PC-3 (cell line): ENCODE data around the gene PCDH8. TPM values are rescaled to one million over a fixed set of nuclear protein-coding genes. Genes with fewer than 3 reads are reported as not detected.

Source experiments
- ATAC-seq: fragments of 200-7000 bp; cut with Tn5 transposase; 2 replicates; pipeline ENCODE4 v1.9.1; 2020; ENCODE audit warnings: mild to moderate bottlenecking, moderate library complexity
- BruUV-seq: library from RNA; stranded (reverse); fragments of 400-500 nt; replicated peaks from 2 replicates; lab custom pipeline; 2021; lab: Mats Ljungman, UMichigan
- CTCF ChIA-PET: fragments of 300-600 bp; sonication (Branson Sonifier 250); formaldehyde crosslinking; loops from one replicate; lab custom pipeline; 2022; ENCODE audit warnings: antibody characterized with exemption; lab: Charles Lee
- POLR2A ChIA-PET: fragments of 300-600 bp; sonication (Branson Sonifier 250); formaldehyde crosslinking; loops from one replicate; lab custom pipeline; 2022; ENCODE audit warnings: antibody characterized with exemption; ENCODE audit not compliant: unreplicated experiment; lab: Charles Lee
- DNase-seq: peaks from one replicate; pipeline ENCODE4 v3.0.0-alpha.2; 2015
- H2AFZ ChIP-seq: fragments of 300-600 bp; sonication (generic); 2 replicates; pipeline ENCODE4 v1.6.0; 2016; ENCODE audit warnings: antibody characterized with exemption, low read length
- H3F3A ChIP-seq: fragments of 300-600 bp; sonication (generic); one replicate; pipeline ENCODE4 v1.6.0; 2017; ENCODE audit warnings: antibody characterized with exemption, low read length, control low read depth, mild to moderate bottlenecking; ENCODE audit not compliant: unreplicated experiment
- H3K27ac ChIP-seq: fragments of 300-600 bp; sonication (generic); 2 replicates; pipeline ENCODE4 v1.5.1; 2016; ENCODE audit warnings: mild to moderate bottlenecking, low read length
- H3K27me3 ChIP-seq: fragments of 300-600 bp; sonication (generic); 2 replicates; pipeline ENCODE4 v1.6.1; 2016; ENCODE audit warnings: low read length, mixed read lengths
- H3K36me3 ChIP-seq: fragments of 300-600 bp; sonication (generic); 2 replicates; pipeline ENCODE4 v1.6.1; 2016; ENCODE audit warnings: low read depth, mixed run types, low read length, mixed read lengths
- H3K4me1 ChIP-seq: fragments of 300-600 bp; sonication (generic); 2 replicates; pipeline ENCODE4 v1.5.1; 2016; ENCODE audit warnings: low read length; ENCODE audit not compliant: insufficient read depth
- H3K4me2 ChIP-seq: fragments of 300-600 bp; sonication (generic); 2 replicates; pipeline ENCODE4 v1.6.0; 2016; ENCODE audit warnings: low read length
- H3K4me3 ChIP-seq: fragments of 300-600 bp; sonication (generic); 2 replicates; pipeline ENCODE4 v1.5.1; 2016; ENCODE audit warnings: mild to moderate bottlenecking, low read length, mixed read lengths
- H3K79me2 ChIP-seq: fragments of 300-600 bp; sonication (generic); 2 replicates; pipeline ENCODE4 v1.6.1; 2017; ENCODE audit warnings: low read length, mixed read lengths
- H3K9ac ChIP-seq: fragments of 300-600 bp; sonication (generic); 2 replicates; pipeline ENCODE4 v1.6.0; 2016; ENCODE audit warnings: mild to moderate bottlenecking, low read length
- H3K9me2 ChIP-seq: fragments of 300-600 bp; sonication (generic); replicated peaks from 2 replicates; pipeline ENCODE4 v1.6.1; 2016; ENCODE audit warnings: mixed run types, low read length, mixed read lengths
- H3K9me3 ChIP-seq: fragments of 300-600 bp; sonication (generic); 2 replicates; pipeline ENCODE4 v1.6.1; 2016; ENCODE audit warnings: low read length, mixed read lengths
- H4K20me1 ChIP-seq: fragments of 300-600 bp; sonication (generic); 2 replicates; pipeline ENCODE4 v1.6.1; 2016; ENCODE audit warnings: low read length, mixed read lengths
- CTCF ChIP-seq: fragments of 300-600 bp; sonication (generic); conservative IDR thresholded peaks from 2 replicates; pipeline ENCODE4 v1.5.1; 2017; ENCODE audit warnings: antibody characterized with exemption, low read depth, mild to moderate bottlenecking, low read length
- EZH2 ChIP-seq: fragments of 300-600 bp; sonication (generic); IDR thresholded peaks from one replicate; pipeline ENCODE4 v1.6.1; 2017; ENCODE audit warnings: antibody characterized with exemption, mild to moderate bottlenecking, low read length; ENCODE audit not compliant: unreplicated experiment
- EZH2phosphoT487 ChIP-seq: fragments of 300-600 bp; sonication (generic); IDR thresholded peaks from 2 replicates; pipeline ENCODE4 v1.6.1; 2018; ENCODE audit warnings: mild to moderate bottlenecking, antibody characterized with exemption, low read length, borderline replicate concordance
- intact Hi-C: fragments of 100-400 bp; cut with micrococcal nuclease; formaldehyde crosslinking; loops from 2 replicates; pipeline ENCODE4 v1.9.0; 2023
- microRNA-seq: library from miRNA; unstranded; fragments of <30 nt; microRNA quantifications from one replicate; pipeline ENCODE4 v1.1.0, GENCODE V29; 2020; ENCODE audit not compliant: unreplicated experiment
- total RNA-seq: library from RNA; depleted of rRNA; stranded (reverse); fragments of >200 nt; gene quantifications from 2 replicates; pipeline ENCODE4 v1.2.3, GENCODE V29; 2014; rRNA removed

Gene PCDH8
- total RNA-seq, 1 experiment from 2014 or later: not detected

DNA sequence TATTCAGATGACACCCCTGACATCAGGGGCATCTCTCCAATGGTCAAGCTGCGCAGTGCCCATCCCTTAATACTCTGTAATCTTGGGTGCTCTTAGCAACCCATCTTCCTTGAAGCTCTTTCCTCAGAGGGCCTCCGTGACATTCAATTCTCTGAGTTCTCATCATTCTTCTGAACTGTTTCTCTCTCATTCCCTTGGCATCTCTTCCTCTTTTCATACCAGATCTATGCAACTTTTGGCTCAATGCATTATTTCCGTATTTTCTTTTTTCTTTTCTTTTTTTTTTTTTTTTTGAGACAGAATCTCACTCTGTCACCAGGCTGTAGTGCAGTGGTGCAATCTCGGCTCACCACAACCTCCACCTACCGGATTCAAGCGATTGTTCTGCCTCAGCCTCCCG lies 53.9 kb downstream of the PCDH8 start:
- Histone ChIP-seq H3K9me3 (no peaks in the 10 kb centered on the region), H3F3A (no peaks in the 10 kb centered on the region), H3K4me3 (no peak overlapping the region), H3K27me3 (peaks cover 23% of the 10 kb centered on the region; the same call in 1 of the 2 replicates), H3K9ac (no peak overlapping the region), H3K27ac (no peak overlapping the region), H2AFZ (no peak overlapping the region), H4K20me1 (no peaks in the 10 kb centered on the region), H3K4me1 (no peaks in the 10 kb centered on the region), H3K79me2 (no peaks in the 10 kb centered on the region), H3K4me2 (no peak overlapping the region), H3K36me3 (no peaks in the 10 kb centered on the region), H3K9me2 (no peaks in the 10 kb centered on the region)
- CTCF ChIA-PET: no interaction called here
- no TSS peak for BruUV-seq
- ATAC-seq (no peak), DNase-seq (no peak)
- TF ChIP-seq EZH2: no peak
- TF ChIP-seq EZH2phosphoT487: no peak
- no peak for TF ChIP-seq CTCF
- POLR2A ChIA-PET: no interaction called here
- intact Hi-C loops: no loop called here

- Histone ChIP-seq H3K27ac (no peak overlapping the region), H3K4me1 (no peaks in the 10 kb centered on the region), H4K20me1 (no peaks in the 10 kb centered on the region), H3K36me3 (no peaks in the 10 kb centered on the region), H3K27me3 (peaks cover 32% of the 10 kb centered on the region), H3K79me2 (no peaks in the 10 kb centered on the region), H3K9me3 (no peaks in the 10 kb centered on the region), H3K9ac (no peak overlapping the region), H3F3A (no peaks in the 10 kb centered on the region), H3K4me3 (no peak overlapping the region), H3K4me2 (no peak overlapping the region), H3K9me2 (no peaks in the 10 kb centered on the region), H2AFZ (no peak overlapping the region)
- ChIA-PET POLR2A (no interaction called here), CTCF (interaction anchor here (0.6 kb wide), 1 partner anchor 14 kb away, joined by 7 read pairs; no protein-coding TSS in a partner anchor)
- intact Hi-C loops: no loop called here
- DNase-seq (no peak), ATAC-seq (no peak)
- no TSS peak for BruUV-seq
- TF ChIP-seq EZH2phosphoT487 (no peak), EZH2 (no peak), CTCF (no peak)
Measured at GRCh38 chr13:52793515-52794061, 54.9 kb downstream of the PCDH8 start.

Small RNA genes within 50 kb of the gene (microRNA-seq; reads per million reads assigned to microRNA genes)
- gene MIR759: not detected

Other genes starting within 250 kb of the PCDH8 start
- gene HNRNPA1L2, start 206.2 kb downstream of the PCDH8 start, total RNA-seq: 3.4 and 6.2 TPM in 2 replicates
- gene SUGT1, start 195.8 kb downstream of the PCDH8 start, total RNA-seq: 26.0 and 29.3 TPM in 2 replicates
- not detected in 2 replicates for gene CNMD, start 108.8 kb downstream of the PCDH8 start, total RNA-seq
- not detected in 2 replicates for gene OLFM4, start 180.2 kb upstream of the PCDH8 start, total RNA-seq